Measurements from ENCODE around the gene DOCK1.

Gene DOCK1

GRCh38 chr10:126950401-126951105 lies 45.3 kb downstream of the DOCK1 start:
- Histone ChIP-seq H3K27me3 (ENCODE audit: insufficient read depth, low read length, poor library complexity) (no peaks in the 10 kb centered on the region), H3K36me3 (ENCODE audit: insufficient read depth, low read length) (no peaks in the 10 kb centered on the region), H2AFZ (ENCODE audit: low read depth, low read length) (no peak overlapping the region), H3K4me2 (ENCODE audit: insufficient read depth, low read length) (no peak overlapping the region), H4K20me1 (ENCODE audit: insufficient read depth, low read length) (no peaks in the 10 kb centered on the region), H3K4me1 (ENCODE audit: insufficient read depth, low read length) (no peaks in the 10 kb centered on the region), H3K27ac (ENCODE audit: low read length) (no peak overlapping the region), H3K4me3 (ENCODE audit: low read depth in 1 of 2, low read length in 2 of 2) (no peak overlapping the region), H3K9ac (ENCODE audit: low read depth, low read length) (no peak overlapping the region), H3K79me2 (ENCODE audit: insufficient read depth, low read length) (no peaks in the 10 kb centered on the region), H3K9me3 (ENCODE audit: insufficient read depth, low read length, severe bottlenecking) (peaks cover 48% of the 10 kb centered on the region)
- ATAC-seq (ENCODE audit: insufficient read depth, low read depth) (no peak), DNase-seq (no peak)
- TF ChIP-seq CTCF (IDR thresholded peaks at IDR 0.05; ENCODE audit: borderline replicate concordance, extremely low read depth, low read length, poor library complexity, severe bottlenecking) (no peak), EZH2 (IDR thresholded peaks at IDR 0.05; ENCODE audit: borderline replicate concordance, low read depth, low read length, severe bottlenecking) (no peak)

GRCh38 chr10:126953886-126954285 lies 48.7 kb downstream of the DOCK1 start:
- H3K27me3 ChIP-seq (ENCODE audit: insufficient read depth, low read length, poor library complexity) = no peaks in the 10 kb centered on the region
- H3K4me3 ChIP-seq (ENCODE audit: low read depth in 1 of 2, low read length in 2 of 2) = no peak overlapping the region
- no peak overlapping the region for H3K27ac ChIP-seq (ENCODE audit: low read length)
- no peak overlapping the region for H3K4me2 ChIP-seq (ENCODE audit: insufficient read depth, low read length)
- H4K20me1 ChIP-seq (ENCODE audit: insufficient read depth, low read length) = no peaks in the 10 kb centered on the region
- H3K4me1 ChIP-seq (ENCODE audit: insufficient read depth, low read length) = no peaks in the 10 kb centered on the region
- no peaks in the 10 kb centered on the region for H3K36me3 ChIP-seq (ENCODE audit: insufficient read depth, low read length)
- no peak for DNase-seq
- ATAC-seq (ENCODE audit: insufficient read depth, low read depth) = no peak
- H3K79me2 ChIP-seq (ENCODE audit: insufficient read depth, low read length) = no peaks in the 10 kb centered on the region
- H3K9me3 ChIP-seq (ENCODE audit: insufficient read depth, low read length, severe bottlenecking) = peaks cover 37% of the 10 kb centered on the region
- no peak for TF ChIP-seq CTCF (IDR thresholded peaks at IDR 0.05; ENCODE audit: borderline replicate concordance, extremely low read depth, low read length, poor library complexity, severe bottlenecking)
- H2AFZ ChIP-seq (ENCODE audit: low read depth, low read length) = no peak overlapping the region
- no peak overlapping the region for H3K9ac ChIP-seq (ENCODE audit: low read depth, low read length)

- H3K9ac ChIP-seq (ENCODE audit: low read depth, low read length) = no peak overlapping the region
- TF ChIP-seq EZH2 (IDR thresholded peaks at IDR 0.05; ENCODE audit: borderline replicate concordance, low read depth, low read length, severe bottlenecking) = no peak
- no peak for TF ChIP-seq CTCF (IDR thresholded peaks at IDR 0.05; ENCODE audit: borderline replicate concordance, extremely low read depth, low read length, poor library complexity, severe bottlenecking)
- H3K27me3 ChIP-seq (ENCODE audit: insufficient read depth, low read length, poor library complexity) = no peaks in the 10 kb centered on the region
- no peaks in the 10 kb centered on the region for H3K36me3 ChIP-seq (ENCODE audit: insufficient read depth, low read length)
- no peak overlapping the region for H2AFZ ChIP-seq (ENCODE audit: low read depth, low read length)
- H3K27ac ChIP-seq (ENCODE audit: low read length) = no peak overlapping the region
- no peaks in the 10 kb centered on the region for H3K4me1 ChIP-seq (ENCODE audit: insufficient read depth, low read length)
- no peaks in the 10 kb centered on the region for H3K79me2 ChIP-seq (ENCODE audit: insufficient read depth, low read length)
- DNase-seq = no peak
- no peak for ATAC-seq (ENCODE audit: insufficient read depth, low read depth)
- no peaks in the 10 kb centered on the region for H4K20me1 ChIP-seq (ENCODE audit: insufficient read depth, low read length)
- H3K4me2 ChIP-seq (ENCODE audit: insufficient read depth, low read length) = no peak overlapping the region
- H3K4me3 ChIP-seq (ENCODE audit: low read depth in 1 of 2, low read length in 2 of 2) = no peak overlapping the region
- H3K9me3 ChIP-seq (ENCODE audit: insufficient read depth, low read length, severe bottlenecking) = peaks cover 31% of the 10 kb centered on the region
Observed at GRCh38 chr10:126955396-126955795, 50.2 kb downstream of the DOCK1 start.

Data from DND-41 (cell line).